HK-2 (cell line): ENCODE measurements around the gene AJUBA.

Source experiments
- DNase-seq: peaks from one replicate; pipeline ENCODE4 v3.0.0-alpha.2; 2018; ENCODE audit not compliant: unreplicated experiment

AJUBA gene

GRCh38 chr14:22935156-22935555, 47.2 kb downstream of the AJUBA start:
- no peak for DNase-seq

GRCh38 chr14:22932146-22932545, 50.2 kb downstream of the AJUBA start:
- no peak for DNase-seq

GRCh38 chr14:22929961-22930364, 52.4 kb downstream of the AJUBA start:
- no peak for DNase-seq

DNA sequence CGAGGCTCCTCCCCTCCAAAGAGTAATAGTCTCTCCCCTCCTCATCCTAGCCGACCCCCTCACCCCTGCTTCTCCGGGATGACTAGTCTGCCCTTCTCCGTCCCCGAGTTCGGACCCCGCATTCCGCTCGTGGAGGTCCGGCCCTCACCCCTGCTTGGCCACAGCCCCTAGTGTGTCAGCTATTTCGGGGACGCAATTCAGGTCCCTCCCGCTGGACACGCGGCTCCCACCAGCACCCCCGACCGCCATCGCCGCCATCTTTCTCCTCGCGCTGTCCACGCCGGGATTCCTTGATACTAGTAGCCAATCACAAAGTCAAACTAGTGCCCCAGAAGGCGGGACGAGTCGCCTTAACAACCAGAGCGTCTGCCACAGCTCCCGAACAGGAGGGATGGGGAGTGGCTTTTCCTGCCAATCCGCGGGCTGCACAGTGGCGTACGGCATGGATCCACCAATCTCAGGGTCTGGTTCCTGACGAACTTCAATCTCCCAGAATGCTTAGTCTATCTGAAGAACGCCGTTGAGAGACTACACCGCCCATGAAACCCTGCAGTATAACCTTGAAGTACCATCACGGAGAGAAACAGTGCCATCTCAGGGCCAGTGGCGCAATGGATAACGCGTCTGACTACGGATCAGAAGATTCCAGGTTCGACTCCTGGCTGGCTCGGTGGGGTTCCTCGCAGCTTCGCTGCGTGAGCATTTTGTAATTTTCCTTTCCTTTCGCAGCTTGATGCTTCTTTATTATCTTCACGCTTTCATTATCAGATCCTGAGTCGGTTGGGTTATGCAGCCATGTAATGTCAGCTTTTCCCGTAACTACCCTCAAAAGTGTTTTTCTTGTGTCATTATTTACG, 53.0 kb downstream of the AJUBA start, which contains the start of gene PRMT5:
Gene PRMT5, minus strand, starts transcription at position 273 of the 857 bp plus-strand sequence. Its CDS starts 15 bp downstream, at position 258.
- peak; percentile 98 for DNase-seq

GRCh38 chr14:22928237-22929103, 53.9 kb downstream of the AJUBA start:
- no peak for DNase-seq

DNA sequence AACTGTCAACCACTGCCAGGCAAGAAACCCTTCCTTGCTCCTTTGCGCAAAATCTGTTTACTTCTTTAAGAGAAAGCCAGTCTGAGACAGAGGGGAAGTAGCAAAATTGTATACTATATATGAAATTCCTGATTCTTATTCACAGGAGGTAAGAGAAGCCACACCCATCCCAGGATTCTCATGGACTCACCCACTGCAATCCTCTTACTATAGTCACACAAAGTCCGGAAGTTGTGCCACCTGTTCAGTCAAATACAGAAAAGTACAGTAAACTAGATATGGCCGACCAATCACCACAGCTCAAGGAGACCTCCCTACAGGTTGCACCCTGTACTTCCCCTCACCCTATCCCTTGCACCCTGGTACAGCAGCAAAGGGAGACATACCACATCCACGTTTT, 56.0 kb downstream of the AJUBA start:
- no peak for DNase-seq

DNA sequence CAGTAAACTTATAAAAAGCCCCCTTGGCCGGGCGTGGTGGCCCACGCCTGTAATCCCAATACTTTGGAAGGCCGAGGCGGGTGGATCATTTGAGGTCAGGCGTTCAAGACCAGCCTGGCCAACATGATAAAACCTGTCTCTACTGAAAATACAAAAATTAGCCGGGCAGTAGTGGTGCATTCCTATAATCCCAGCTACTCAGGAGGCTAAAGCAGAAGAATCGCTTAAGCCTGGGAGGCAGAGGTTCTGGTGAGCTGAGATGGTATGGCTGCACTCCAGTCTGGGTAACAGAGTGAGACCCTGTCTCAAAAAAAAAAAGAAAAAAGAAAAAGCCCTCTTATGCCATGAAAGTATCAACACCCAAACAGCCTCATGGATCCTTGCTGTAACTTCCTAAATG, 56.8 kb downstream of the AJUBA start:
- no peak for DNase-seq

GRCh38 chr14:22923746-22924145, 58.6 kb downstream of the AJUBA start:
- no peak for DNase-seq

GRCh38 chr14:22922294-22922693, 60.1 kb downstream of the AJUBA start:
- no peak for DNase-seq
